K562 (cell line): ENCODE results near the gene RPS19BP1. TPM values are rescaled to one million over a fixed set of nuclear protein-coding genes. Genes with fewer than 3 reads are reported as not detected.

Experiments
- ATAC-seq: fragments of 200-7000 bp; cut with Tn5 transposase; 3 replicates; pipeline ENCODE4 v1.9.1; 2020; ENCODE audit warnings: moderate library complexity
- BruUV-seq: library from RNA; stranded (reverse); fragments of 400-500 nt; replicated peaks from 2 replicates; lab custom pipeline; 2021; lab: Mats Ljungman, UMichigan
- CTCF ChIA-PET: fragments of 300-600 bp; formaldehyde crosslinking; extraction: SDS; loops from one replicate; lab custom pipeline; 2021; ENCODE audit warnings: low intra/inter-chr PET ratio; lab: Yijun Ruan, JAX
- POLR2A ChIA-PET: fragments of 300-600, 350-650 bp; sonication (Branson Sonifier 250); formaldehyde crosslinking; extraction: SDS; loops from one replicate; lab custom pipeline; 2021; ENCODE audit warnings: antibody characterized with exemption, inconsistent platforms; lab: Yijun Ruan, JAX
- DNase-seq, 4 experiments: peaks; one replicate each; pipeline versions ENCODE4 v3.0.0 to v3.0.0-alpha.2; 2011 to 2018; ENCODE audit warnings: low spot score in 3 of 4, mixed read lengths in 3 of 4; ENCODE audit errors: extremely low read depth in 1 of 4
- FAIRE-seq: peaks from 2 replicates; lab custom pipeline; 2011; peaks lifted over from hg19 to GRCh38; lab: Jason Lieb, UNC
- H2AFZ ChIP-seq: 2 replicates; pipeline ENCODE4 v1.6.0; 2011; ENCODE audit warnings: low read depth, low read length, control low read depth, inconsistent platforms
- H3K27ac ChIP-seq: fragments of 200-600 bp; 3 replicates; pipeline ENCODE4 v1.8.0; 2011; ENCODE audit warnings: low read depth, mild to moderate bottlenecking, control low read depth, inconsistent platforms, low read length, moderate library complexity, mixed read lengths; ENCODE audit errors: extremely low read depth
- H3K27me3 ChIP-seq, 2 experiments: fragments of 300-600 bp in 1 of 2; 2 replicates in 1 of 2; 3 replicates in 1 of 2; pipeline versions ENCODE4 v1.6.0 to v1.8.0; 2011; ENCODE audit warnings: inconsistent platforms in 2 of 2, low read length in 2 of 2, mild to moderate bottlenecking in 1 of 2, mixed read lengths in 1 of 2, moderate library complexity in 1 of 2; ENCODE audit not compliant: control insufficient read depth in 2 of 2, insufficient read depth in 2 of 2
- H3K36me3 ChIP-seq: fragments of 300-600 bp; 3 replicates; pipeline ENCODE4 v1.8.0; 2011; ENCODE audit warnings: mild to moderate bottlenecking, low read length, inconsistent platforms; ENCODE audit not compliant: control insufficient read depth, insufficient read depth
- H3K4me1 ChIP-seq, 2 experiments: fragments of 200-600 bp in 1 of 2; replicated peaks in 1 of 2; 2 replicates in 1 of 2; 3 replicates in 1 of 2; pipeline versions ENCODE4 v1.5.1 to v1.8.0; 2011; ENCODE audit warnings: inconsistent platforms in 2 of 2, low read length in 2 of 2, mild to moderate bottlenecking in 1 of 2, mixed read lengths in 1 of 2, moderate library complexity in 1 of 2; ENCODE audit not compliant: control insufficient read depth in 2 of 2, insufficient read depth in 2 of 2
- H3K4me2 ChIP-seq: 2 replicates; pipeline ENCODE4 v1.6.1; 2011; ENCODE audit warnings: low read length, control low read depth, inconsistent platforms, mixed read lengths; ENCODE audit not compliant: insufficient read depth
- H3K4me3 ChIP-seq: fragments of 200-600 bp; sonication (generic), shearing (Covaris generic); 2 replicates; pipeline ENCODE4 v1.5.1; 2016; ENCODE audit warnings: control low read depth, inconsistent platforms
- H3K79me2 ChIP-seq: fragments of 200-600 bp; 3 replicates; pipeline ENCODE4 v1.8.0; 2011; ENCODE audit warnings: low read length, inconsistent platforms; ENCODE audit not compliant: control insufficient read depth, insufficient read depth
- H3K9ac ChIP-seq, 2 experiments: 2 replicates each; pipeline versions ENCODE4 v1.6.0 to v1.6.1; 2011; ENCODE audit warnings: low read depth in 2 of 2, low read length in 2 of 2, control low read depth in 1 of 2, inconsistent platforms in 1 of 2, mild to moderate bottlenecking in 1 of 2, mixed read lengths in 1 of 2; ENCODE audit not compliant: insufficient read depth in 1 of 2
- H3K9me1 ChIP-seq: one replicate; pipeline ENCODE4 v1.6.0; 2011; ENCODE audit warnings: inconsistent platforms, mild to moderate bottlenecking, low read length, moderate library complexity; ENCODE audit not compliant: control insufficient read depth, insufficient read depth
- H3K9me3 ChIP-seq: replicated peaks from 2 replicates; pipeline ENCODE4 v1.5.1; 2011; ENCODE audit warnings: low read depth, low read length, inconsistent platforms; ENCODE audit not compliant: control insufficient read depth, insufficient read depth
- H4K20me1 ChIP-seq: replicated peaks from 2 replicates; pipeline ENCODE4 v1.6.1; 2011; ENCODE audit warnings: low read length, inconsistent platforms, mixed read lengths; ENCODE audit not compliant: control insufficient read depth, insufficient read depth
- MCM7 ChIP-seq, 2 experiments: fragments of 450-650 bp; IDR thresholded peaks; 2 replicates each; pipeline ENCODE4 v1.6.1; 2016 to 2018
- MYNN ChIP-seq, 2 experiments: sonication (generic); formaldehyde crosslinking in 1 of 2; IDR thresholded peaks; 2 replicates each; pipeline versions ENCODE4 v1.5.0 to v1.6.1; 2016 to 2020; ENCODE audit warnings: antibody characterized with exemption in 1 of 2, missing genetic modification reagents in 1 of 2
- NFIC ChIP-seq: fragments of 450-650 bp; IDR thresholded peaks from 2 replicates; pipeline ENCODE4 v1.6.1; 2017; ENCODE audit warnings: mild to moderate bottlenecking, inconsistent platforms
- POLR2G ChIP-seq: fragments of 200-400 bp; formaldehyde crosslinking; IDR thresholded peaks from 2 replicates; pipeline ENCODE4 v1.6.1; 2017; ENCODE audit warnings: low read depth, mild to moderate bottlenecking, antibody characterized with exemption, low read length, moderate library complexity
- RBFOX2 ChIP-seq: fragments of 200-400 bp; formaldehyde crosslinking; IDR thresholded peaks from 2 replicates; pipeline ENCODE4 v1.6.1; 2017; ENCODE audit warnings: low read depth, mild to moderate bottlenecking, low read length, moderate library complexity
- ZNF263 ChIP-seq: sonication (generic); formaldehyde crosslinking; IDR thresholded peaks from 2 replicates; pipeline ENCODE4 v1.8.0; 2022; ENCODE audit warnings: mild to moderate bottlenecking, missing genetic modification reagents, borderline replicate concordance
- ZNF717 ChIP-seq: fragments of 250-450 bp; sonication (Bioruptor Pico); IDR thresholded peaks from 2 replicates; pipeline ENCODE4 v1.5.0; 2021
- WGBS: fragments of 100-300 bp; shearing (Covaris generic); methylation state at CpG from one replicate; pipeline ENCODE4 v1.1.6; 2016; ENCODE audit warnings: low coverage, mixed read lengths; ENCODE audit not compliant: insufficient coverage; ENCODE audit errors: missing lambda C conversion rate; 5-methylcytosine and 5-hydroxymethylcytosine counted together
- in situ Hi-C: fragments of 300-500 bp; cut with MboI; formaldehyde crosslinking; loops from 4 replicates; pipeline ENCODE4 v1.15.0; 2018; ENCODE audit warnings: inconsistent platforms, mixed read lengths
- intact Hi-C: fragments of 100-400 bp; cut with micrococcal nuclease; formaldehyde crosslinking; loops from 2 replicates; pipeline ENCODE4 v1.14.2; 2022
- polyA plus RNA-seq, 8 experiments: library from polyadenylated mRNA; depleted of rRNA in 4 of 8; stranded (reverse) in 5 of 8; unstranded in 3 of 8; fragments of >200 nt; fragmentation: Nextera tagmentation in 2 of 8; fragmentation: Illumina TruSeq in 1 of 8; extraction: Ambion mirVana in 2 of 8; extraction: Trizol in 1 of 8; gene quantifications; 2 replicates each; pipeline versions ENCODE4 v1.2.1 to v1.2.3, GENCODE V29; 2011 to 2014; ENCODE audit warnings: inconsistent platforms in 1 of 8, missing spikeins in 1 of 8
- total RNA-seq, 7 experiments: library from RNA; depleted of rRNA in 6 of 7; stranded (reverse); fragments of >200 nt in 6 of 7; fragmentation: Illumina TruSeq in 2 of 7; extraction: Trizol in 2 of 7; gene quantifications; 2 replicates each; pipeline versions ENCODE4 v1.2.1 to v1.2.3, GENCODE V29; 2011 to 2021; ENCODE audit warnings: low replicate concordance in 1 of 7
- TF ChIP-seq, protein P1 (sequence below): fragments of 450-650 bp; IDR thresholded peaks from 2 replicates; pipeline ENCODE4 v1.6.1; 2017; ENCODE audit warnings: mild to moderate bottlenecking, moderate library complexity
- TF ChIP-seq, protein P2 (sequence below), 2 experiments: fragments of 450-650 bp; IDR thresholded peaks; 2 replicates each; pipeline ENCODE4 v1.6.1; 2016
- TF ChIP-seq, protein P3 (sequence below): sonication (generic); formaldehyde crosslinking; IDR thresholded peaks from 2 replicates; pipeline ENCODE4 v1.8.0; 2023; ENCODE audit warnings: missing genetic modification reagents, mild to moderate bottlenecking, borderline replicate concordance

The RPS19BP1 gene
- total and polyA plus RNA-seq, 9 of the 15 experiments (the other 6 are each of a cell fraction or from before 2014, with no cell fraction given) = 3.0 to 223 (median 84.3) TPM

DNA sequence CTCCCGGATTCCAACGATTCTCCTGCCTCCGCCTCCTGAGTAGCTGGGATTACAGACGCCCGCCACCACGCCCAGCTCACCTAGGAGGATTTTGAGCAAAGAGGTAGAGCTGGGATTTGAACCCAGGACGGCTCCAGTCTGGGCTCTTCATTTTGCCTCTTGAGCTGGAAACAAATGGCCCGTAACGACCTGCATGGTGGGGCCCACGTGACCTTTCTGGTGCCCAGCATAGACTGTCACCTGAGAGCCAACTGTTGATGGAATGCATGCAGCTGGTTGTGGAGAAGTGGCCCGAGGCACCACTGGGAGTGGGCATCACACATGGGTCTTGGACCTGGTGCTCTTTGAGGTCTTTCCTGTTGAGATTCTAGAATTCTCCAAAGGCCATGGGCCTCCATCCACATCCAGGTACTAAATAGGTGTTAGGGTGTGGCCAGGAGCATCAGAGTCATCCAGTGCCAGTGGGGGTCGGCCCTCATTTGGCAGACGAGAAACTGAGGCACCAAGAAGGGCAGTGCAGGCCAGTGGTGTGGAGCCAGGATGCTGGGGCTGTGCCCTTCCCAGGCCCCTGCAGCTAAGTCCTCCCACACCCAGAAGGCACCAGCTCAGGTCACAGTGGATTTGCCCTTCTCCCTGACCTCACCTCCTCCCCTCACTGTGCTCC lies 8.3 kb downstream of the RPS19BP1 start:
- Histone ChIP-seq H3K4me2 (no peak overlapping the region), H3K27ac (no peak overlapping the region; the same call in 2 of the 3 replicates), H3K9ac (no peak overlapping the region), H2AFZ (no peak overlapping the region), H4K20me1 (peaks cover 28% of the 10 kb centered on the region), H3K36me3 (peaks cover 59% of the 10 kb centered on the region), H3K9me3 (no peaks in the 10 kb centered on the region), H3K9me1 (no peaks in the 10 kb centered on the region), H3K27me3 (no peaks in the 10 kb centered on the region), H3K4me1 (peaks cover 14 to 52% of the 10 kb centered on the region in 2 experiments; a peak in 4 of 5 replicates), H3K79me2 (peaks cover 61% of the 10 kb centered on the region), H3K4me3 (no peak overlapping the region)
- FAIRE-seq = no peak
- DNase-seq = no peak
- intact Hi-C loops (loop anchor here (10.0 kb wide), 1 partner anchor 349 kb away; no protein-coding TSS in a partner anchor), in situ Hi-C loops (no loop called here)
- ChIA-PET CTCF (interaction anchor here (0.6 kb wide), 1 partner anchor 655 kb away, joined by 5 read pairs; no protein-coding TSS in a partner anchor), POLR2A (interaction anchor here (0.5 to 6.1 kb wide), 18 partner anchors 8 to 520 kb away, joined by 3 to 106 read pairs (median 5); partner anchors contain the start of genes MIEF1, RPL3 and RPS19BP1)
- no TSS peak for BruUV-seq
- TF ChIP-seq ZNF717 (CRISPR knock-in tag) (no peak), POLR2G (peak; percentile 69), MCM7 (IDR thresholded peaks at IDR 0.05) (no peak), NFIC (no peak), ZNF263 (CRISPR knock-in tag) (peak; percentile 92), MYNN (IDR thresholded peaks at IDR 0.05) (peak; percentile 11; the same call in 1 of the 2 replicates), MYNN (CRISPR knock-in tag; IDR thresholded peaks at IDR 0.05) (no peak), RBFOX2 (peak; percentile 58; the same call in 1 of the 2 replicates)
- TF ChIP-seq, protein P1, sequence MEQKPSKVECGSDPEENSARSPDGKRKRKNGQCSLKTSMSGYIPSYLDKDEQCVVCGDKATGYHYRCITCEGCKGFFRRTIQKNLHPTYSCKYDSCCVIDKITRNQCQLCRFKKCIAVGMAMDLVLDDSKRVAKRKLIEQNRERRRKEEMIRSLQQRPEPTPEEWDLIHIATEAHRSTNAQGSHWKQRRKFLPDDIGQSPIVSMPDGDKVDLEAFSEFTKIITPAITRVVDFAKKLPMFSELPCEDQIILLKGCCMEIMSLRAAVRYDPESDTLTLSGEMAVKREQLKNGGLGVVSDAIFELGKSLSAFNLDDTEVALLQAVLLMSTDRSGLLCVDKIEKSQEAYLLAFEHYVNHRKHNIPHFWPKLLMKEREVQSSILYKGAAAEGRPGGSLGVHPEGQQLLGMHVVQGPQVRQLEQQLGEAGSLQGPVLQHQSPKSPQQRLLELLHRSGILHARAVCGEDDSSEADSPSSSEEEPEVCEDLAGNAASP = no peak
- TF ChIP-seq, protein P2, sequence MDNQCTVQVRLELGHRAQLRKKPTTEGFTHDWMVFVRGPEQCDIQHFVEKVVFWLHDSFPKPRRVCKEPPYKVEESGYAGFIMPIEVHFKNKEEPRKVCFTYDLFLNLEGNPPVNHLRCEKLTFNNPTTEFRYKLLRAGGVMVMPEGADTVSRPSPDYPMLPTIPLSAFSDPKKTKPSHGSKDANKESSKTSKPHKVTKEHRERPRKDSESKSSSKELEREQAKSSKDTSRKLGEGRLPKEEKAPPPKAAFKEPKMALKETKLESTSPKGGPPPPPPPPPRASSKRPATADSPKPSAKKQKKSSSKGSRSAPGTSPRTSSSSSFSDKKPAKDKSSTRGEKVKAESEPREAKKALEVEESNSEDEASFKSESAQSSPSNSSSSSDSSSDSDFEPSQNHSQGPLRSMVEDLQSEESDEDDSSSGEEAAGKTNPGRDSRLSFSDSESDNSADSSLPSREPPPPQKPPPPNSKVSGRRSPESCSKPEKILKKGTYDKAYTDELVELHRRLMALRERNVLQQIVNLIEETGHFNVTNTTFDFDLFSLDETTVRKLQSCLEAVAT (IDR thresholded peaks at IDR 0.05) = no peak
- TF ChIP-seq, protein P3, sequence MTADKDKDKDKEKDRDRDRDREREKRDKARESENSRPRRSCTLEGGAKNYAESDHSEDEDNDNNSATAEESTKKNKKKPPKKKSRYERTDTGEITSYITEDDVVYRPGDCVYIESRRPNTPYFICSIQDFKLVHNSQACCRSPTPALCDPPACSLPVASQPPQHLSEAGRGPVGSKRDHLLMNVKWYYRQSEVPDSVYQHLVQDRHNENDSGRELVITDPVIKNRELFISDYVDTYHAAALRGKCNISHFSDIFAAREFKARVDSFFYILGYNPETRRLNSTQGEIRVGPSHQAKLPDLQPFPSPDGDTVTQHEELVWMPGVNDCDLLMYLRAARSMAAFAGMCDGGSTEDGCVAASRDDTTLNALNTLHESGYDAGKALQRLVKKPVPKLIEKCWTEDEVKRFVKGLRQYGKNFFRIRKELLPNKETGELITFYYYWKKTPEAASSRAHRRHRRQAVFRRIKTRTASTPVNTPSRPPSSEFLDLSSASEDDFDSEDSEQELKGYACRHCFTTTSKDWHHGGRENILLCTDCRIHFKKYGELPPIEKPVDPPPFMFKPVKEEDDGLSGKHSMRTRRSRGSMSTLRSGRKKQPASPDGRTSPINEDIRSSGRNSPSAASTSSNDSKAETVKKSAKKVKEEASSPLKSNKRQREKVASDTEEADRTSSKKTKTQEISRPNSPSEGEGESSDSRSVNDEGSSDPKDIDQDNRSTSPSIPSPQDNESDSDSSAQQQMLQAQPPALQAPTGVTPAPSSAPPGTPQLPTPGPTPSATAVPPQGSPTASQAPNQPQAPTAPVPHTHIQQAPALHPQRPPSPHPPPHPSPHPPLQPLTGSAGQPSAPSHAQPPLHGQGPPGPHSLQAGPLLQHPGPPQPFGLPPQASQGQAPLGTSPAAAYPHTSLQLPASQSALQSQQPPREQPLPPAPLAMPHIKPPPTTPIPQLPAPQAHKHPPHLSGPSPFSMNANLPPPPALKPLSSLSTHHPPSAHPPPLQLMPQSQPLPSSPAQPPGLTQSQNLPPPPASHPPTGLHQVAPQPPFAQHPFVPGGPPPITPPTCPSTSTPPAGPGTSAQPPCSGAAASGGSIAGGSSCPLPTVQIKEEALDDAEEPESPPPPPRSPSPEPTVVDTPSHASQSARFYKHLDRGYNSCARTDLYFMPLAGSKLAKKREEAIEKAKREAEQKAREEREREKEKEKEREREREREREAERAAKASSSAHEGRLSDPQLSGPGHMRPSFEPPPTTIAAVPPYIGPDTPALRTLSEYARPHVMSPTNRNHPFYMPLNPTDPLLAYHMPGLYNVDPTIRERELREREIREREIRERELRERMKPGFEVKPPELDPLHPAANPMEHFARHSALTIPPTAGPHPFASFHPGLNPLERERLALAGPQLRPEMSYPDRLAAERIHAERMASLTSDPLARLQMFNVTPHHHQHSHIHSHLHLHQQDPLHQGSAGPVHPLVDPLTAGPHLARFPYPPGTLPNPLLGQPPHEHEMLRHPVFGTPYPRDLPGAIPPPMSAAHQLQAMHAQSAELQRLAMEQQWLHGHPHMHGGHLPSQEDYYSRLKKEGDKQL = no peak
- no peak for ATAC-seq
- WGBS = 86% methylated on average over 8 of the region's 13 CpGs
